SK-N-MC (cell line): ENCODE results near the gene MRO.
A peak's percentile ranks its signal among the peaks of the same experiment; 100 is the strongest.
"Not testable (repeated sequence)": the region's sequence is repeated elsewhere in the genome, so short reads cannot be mapped to it uniquely, and the experiment has no call there.

Experiments used
- DNase-seq: peaks from one replicate; pipeline ENCODE4 v3.0.0-alpha.2; 2011; ENCODE audit warnings: low read depth, low spot score
- H3K27ac ChIP-seq: fragments of 200-600 bp; sonication (generic); 2 replicates; pipeline ENCODE4 v1.5.1; 2016; ENCODE audit warnings: mixed run types
- H3K36me3 ChIP-seq: fragments of 200-600 bp; sonication (generic); 2 replicates; pipeline ENCODE4 v1.6.1; 2017; ENCODE audit warnings: antibody characterized with exemption, low read length, mixed read lengths; ENCODE audit not compliant: insufficient read depth
- H3K4me3 ChIP-seq: fragments of 200-600 bp; sonication (generic); 2 replicates; pipeline ENCODE4 v1.5.1; 2016
- H3K9ac ChIP-seq: fragments of 200-600 bp; sonication (generic); 2 replicates; pipeline ENCODE4 v1.8.0; 2017; ENCODE audit warnings: mixed run types, mixed read lengths; ENCODE audit not compliant: insufficient read length
- H3K9me3 ChIP-seq: fragments of 200-600 bp; sonication (generic); 2 replicates; pipeline ENCODE4 v1.6.1; 2017; ENCODE audit warnings: low read depth, mild to moderate bottlenecking, antibody characterized with exemption, low read length, moderate library complexity, mixed read lengths
- EZH2 ChIP-seq: fragments of 200-600 bp; sonication (generic); IDR thresholded peaks from one replicate; pipeline ENCODE4 v1.6.1; 2017; ENCODE audit warnings: antibody characterized with exemption
- FOXP2 ChIP-seq: optimal IDR thresholded peaks from 2 replicates; pipeline ENCODE3; 2011; ENCODE audit warnings: mild to moderate bottlenecking, moderate library complexity; ENCODE audit not compliant: insufficient read depth; ENCODE audit errors: extremely low read length, control extremely low read depth
- POLR2AphosphoS5 ChIP-seq: IDR thresholded peaks from 2 replicates; pipeline ENCODE4 v1.6.1; 2012; ENCODE audit warnings: mild to moderate bottlenecking, low read depth, low read length, borderline replicate concordance

Gene MRO

GRCh38 chr18:50819728-50820378 lies at the start of gene MRO:
MRO (minus strand) TSS chr18:50820016; CDS start chr18:50809400, 10,616 bp downstream.
- H3K9ac ChIP-seq, result no peak within 1 kb of the TSS
- TF ChIP-seq FOXP2 (no peak), EZH2 (no peak), POLR2AphosphoS5 (no peak)
- no peak within 1 kb of the TSS for H3K27ac ChIP-seq
- H3K36me3 ChIP-seq, result no peaks in the 10 kb centered on the region
- H3K9me3 ChIP-seq, result no peaks in the 10 kb centered on the region
- peak within 1 kb of the TSS; percentile 74 for H3K4me3 ChIP-seq
- DNase-seq, result peak; percentile 40

GRCh38 chr18:50869150-50869549 lies 49.3 kb upstream of the MRO start:
- H3K27ac ChIP-seq, result no peak overlapping the region
- TF ChIP-seq POLR2AphosphoS5 (no peak), FOXP2 (no peak), EZH2 (no peak)
- no peaks in the 10 kb centered on the region for H3K9me3 ChIP-seq
- no peak overlapping the region for H3K4me3 ChIP-seq
- no peak overlapping the region for H3K9ac ChIP-seq
- H3K36me3 ChIP-seq, result no peaks in the 10 kb centered on the region
- DNase-seq, result no peak

- Histone ChIP-seq H3K9me3 (no peaks in the 10 kb centered on the region), H3K27ac (no peak overlapping the region), H3K36me3 (no peaks in the 10 kb centered on the region), H3K4me3 (no peak overlapping the region), H3K9ac (no peak overlapping the region)
- no peak for TF ChIP-seq EZH2
- no peak for TF ChIP-seq POLR2AphosphoS5
- TF ChIP-seq FOXP2, result no peak
- DNase-seq, result no peak
Measured at GRCh38 chr18:50866765-50867164, 46.9 kb upstream of the MRO start.

- Histone ChIP-seq H3K9me3 (no peaks in the 10 kb centered on the region), H3K4me3 (no peak overlapping the region), H3K9ac (no peak overlapping the region), H3K27ac (no peak overlapping the region), H3K36me3 (no peaks in the 10 kb centered on the region)
- no peak for TF ChIP-seq EZH2
- no peak for TF ChIP-seq FOXP2
- TF ChIP-seq POLR2AphosphoS5, result no peak
- no peak for DNase-seq
Measured at GRCh38 chr18:50863840-50864375, 44.1 kb upstream of the MRO start.

- Histone ChIP-seq H3K9ac (no peak overlapping the region), H3K36me3 (no peaks in the 10 kb centered on the region), H3K4me3 (no peak overlapping the region), H3K27ac (no peak overlapping the region), H3K9me3 (no peaks in the 10 kb centered on the region)
- TF ChIP-seq EZH2 (no peak), POLR2AphosphoS5 (no peak), FOXP2 (no peak)
- DNase-seq, result no peak
Measured at GRCh38 chr18:50862401-50862800, 42.6 kb upstream of the MRO start.

GRCh38 chr18:50861617-50862016 lies 41.8 kb upstream of the MRO start:
- H3K27ac ChIP-seq, result no peak overlapping the region

GRCh38 chr18:50859793-50860555 lies 40.2 kb upstream of the MRO start:
- H3K27ac ChIP-seq, result no peak overlapping the region
- H3K9ac ChIP-seq, result no peak overlapping the region
- no peak overlapping the region for H3K4me3 ChIP-seq
- no peak for DNase-seq
- no peaks in the 10 kb centered on the region for H3K36me3 ChIP-seq
- H3K9me3 ChIP-seq, result no peaks in the 10 kb centered on the region
- no peak for TF ChIP-seq FOXP2
- no peak for TF ChIP-seq POLR2AphosphoS5
- TF ChIP-seq EZH2, result no peak

More at GRCh38 chr18:50861617-50862016, 41.8 kb upstream of the MRO start:
- no peak for DNase-seq
- TF ChIP-seq FOXP2 (no peak), POLR2AphosphoS5 (no peak), EZH2 (no peak)
- Histone ChIP-seq H3K9me3 (no peaks in the 10 kb centered on the region), H3K4me3 (no peak overlapping the region), H3K36me3 (no peaks in the 10 kb centered on the region), H3K9ac (no peak overlapping the region)

- Histone ChIP-seq H3K36me3 (no peaks in the 10 kb centered on the region), H3K9me3 (no peaks in the 10 kb centered on the region), H3K9ac (no peak overlapping the region), H3K27ac (no peak overlapping the region), H3K4me3 (no peak overlapping the region)
- TF ChIP-seq POLR2AphosphoS5 (no peak), FOXP2 (no peak), EZH2 (no peak)
- no peak for DNase-seq
Measured at GRCh38 chr18:50857694-50858093, 37.9 kb upstream of the MRO start.

GRCh38 chr18:50857166-50857565 lies 37.4 kb upstream of the MRO start:
- not testable (repeated sequence) for H3K9ac ChIP-seq, H3K9me3 ChIP-seq, H3K27ac ChIP-seq, H3K4me3 ChIP-seq, H3K36me3 ChIP-seq, DNase-seq
